Stimulated activated CD4-positive, alpha-beta T cell treated with anti-CD3 and anti-CD28 coated beads, Interleukin-12 subunit alpha, Interleukin-12 subunit beta, amount 100 ng/mL, for 48 hours (primary cell): ENCODE data around the gene DAPP1.
"Not testable (repeated sequence)": the region's sequence is repeated elsewhere in the genome, so short reads cannot be mapped to it uniquely, and the experiment has no call there.

Experiments
- DNase-seq, 3 donors: peaks; one replicate each; pipeline ENCODE4 v3.0.0-alpha.2; 2020; ENCODE audit warnings: low read depth in 2 of 3, low spot score in 1 of 3

Gene DAPP1, protein sequence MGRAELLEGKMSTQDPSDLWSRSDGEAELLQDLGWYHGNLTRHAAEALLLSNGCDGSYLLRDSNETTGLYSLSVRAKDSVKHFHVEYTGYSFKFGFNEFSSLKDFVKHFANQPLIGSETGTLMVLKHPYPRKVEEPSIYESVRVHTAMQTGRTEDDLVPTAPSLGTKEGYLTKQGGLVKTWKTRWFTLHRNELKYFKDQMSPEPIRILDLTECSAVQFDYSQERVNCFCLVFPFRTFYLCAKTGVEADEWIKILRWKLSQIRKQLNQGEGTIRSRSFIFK

GRCh38 chr4:99816545-99817308, at the start of gene DAPP1:
Gene DAPP1, plus strand, starts transcription at chr4:99816827. Its CDS starts 87 bp downstream, at chr4:99816914.
- peak; percentile 59 to 76 (median 60) for DNase-seq

- DNase-seq = not testable (repeated sequence)
Measured at GRCh38 chr4:99770842-99771241, 45.8 kb upstream of the DAPP1 start.

DNA sequence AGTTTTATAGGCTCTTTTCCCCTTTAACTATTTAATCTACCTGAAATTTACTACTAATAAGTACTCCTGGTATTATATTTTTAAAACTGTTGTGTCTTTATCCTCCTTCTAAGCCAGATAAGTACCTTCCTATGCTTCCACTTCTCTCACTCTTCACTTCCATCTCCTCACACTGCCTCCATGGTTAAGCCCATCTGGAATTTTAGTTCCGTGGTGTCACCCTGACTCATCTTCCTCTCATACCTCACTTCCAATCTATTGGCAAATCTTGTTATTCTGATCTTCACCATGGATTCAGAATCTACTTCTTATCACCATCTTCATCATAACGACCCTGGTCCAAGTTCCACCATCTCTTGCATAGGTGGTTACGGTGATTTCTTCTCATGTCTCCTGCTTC, 32.7 kb upstream of the DAPP1 start:
- no peak for DNase-seq

DNA sequence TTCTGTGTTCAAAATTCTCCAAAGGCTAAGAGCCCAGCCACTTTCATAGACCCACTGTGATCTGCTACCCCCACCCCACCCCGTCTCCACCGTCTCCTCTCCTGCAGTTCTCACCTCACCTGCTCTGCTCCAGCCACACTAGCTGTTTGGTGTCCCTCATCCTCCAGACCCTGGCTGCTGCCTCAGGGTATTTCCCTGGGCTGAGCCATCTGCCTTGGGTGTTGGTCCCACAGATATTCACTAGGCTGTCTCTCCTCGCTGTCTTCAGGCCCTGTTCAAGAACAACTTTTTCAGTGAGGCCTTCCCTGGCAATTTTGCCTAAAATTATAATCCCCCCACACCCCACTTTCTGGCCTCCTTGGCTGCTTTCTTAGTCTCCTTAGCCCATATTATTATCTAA, 31.8 kb upstream of the DAPP1 start:
- no peak for DNase-seq

GRCh38 chr4:99790796-99791617, 25.6 kb upstream of the DAPP1 start:
- DNase-seq = no peak

GRCh38 chr4:99800332-99801004, 16.2 kb upstream of the DAPP1 start:
- DNase-seq = no peak

DNA sequence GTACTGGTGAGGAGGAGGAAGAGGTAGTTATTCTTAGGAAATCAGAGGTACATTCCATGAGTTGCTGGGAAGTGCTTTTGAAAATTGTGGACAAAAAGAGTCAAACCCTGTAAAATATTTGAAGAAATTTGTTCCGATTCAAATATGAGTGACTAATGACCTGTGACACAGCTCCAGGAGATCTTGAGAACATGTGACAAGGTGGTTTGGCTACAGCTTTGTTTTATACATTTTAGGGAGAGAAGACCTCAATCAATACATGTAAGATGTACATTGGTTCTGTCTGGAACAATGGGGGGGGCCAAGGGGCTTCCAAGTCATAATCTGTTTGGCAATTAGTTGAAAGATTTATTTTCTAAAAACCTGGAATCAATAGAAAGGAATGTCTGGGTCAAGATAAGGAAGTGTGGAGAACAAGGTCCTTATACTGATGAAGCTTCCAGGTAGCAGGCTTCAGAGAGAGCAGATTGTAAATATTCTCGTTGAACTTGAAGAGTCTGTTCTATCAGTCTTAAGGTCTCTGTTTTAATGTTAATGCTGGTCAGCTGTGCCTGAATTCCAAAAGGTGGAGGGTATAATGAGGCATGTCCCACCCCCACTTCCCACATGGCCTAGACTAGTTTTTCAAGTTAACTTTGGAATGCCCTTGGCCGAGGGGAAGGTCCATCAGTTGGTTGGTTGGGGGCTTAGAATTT, 15.5 kb upstream of the DAPP1 start:
- DNase-seq = no peak

DNA sequence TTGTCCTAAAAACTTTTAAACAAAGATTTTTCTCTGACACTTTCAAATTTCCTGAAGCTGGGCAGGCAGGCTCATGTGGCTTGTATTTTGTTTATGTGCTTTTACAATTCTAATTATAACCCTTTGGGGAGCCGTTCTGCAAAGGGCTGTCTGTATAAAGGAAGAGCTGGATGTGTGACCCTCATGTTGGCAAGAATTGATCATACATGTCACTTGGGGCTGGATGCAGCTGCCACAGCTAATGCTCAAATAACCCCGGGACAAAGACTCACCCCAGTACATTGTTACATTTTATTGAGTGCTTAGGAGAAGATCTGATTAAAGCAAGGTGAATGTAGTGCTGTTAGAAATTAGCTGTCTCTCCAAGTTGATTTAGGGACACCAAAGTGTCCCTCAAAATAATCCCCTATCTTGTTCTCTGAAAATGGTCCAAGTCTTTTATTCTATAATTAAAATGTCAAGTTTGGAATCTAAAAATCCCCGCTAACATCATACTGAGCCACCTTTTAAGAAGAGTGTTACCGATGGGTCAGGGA, 13.0 kb upstream of the DAPP1 start:
- no peak for DNase-seq

DNA sequence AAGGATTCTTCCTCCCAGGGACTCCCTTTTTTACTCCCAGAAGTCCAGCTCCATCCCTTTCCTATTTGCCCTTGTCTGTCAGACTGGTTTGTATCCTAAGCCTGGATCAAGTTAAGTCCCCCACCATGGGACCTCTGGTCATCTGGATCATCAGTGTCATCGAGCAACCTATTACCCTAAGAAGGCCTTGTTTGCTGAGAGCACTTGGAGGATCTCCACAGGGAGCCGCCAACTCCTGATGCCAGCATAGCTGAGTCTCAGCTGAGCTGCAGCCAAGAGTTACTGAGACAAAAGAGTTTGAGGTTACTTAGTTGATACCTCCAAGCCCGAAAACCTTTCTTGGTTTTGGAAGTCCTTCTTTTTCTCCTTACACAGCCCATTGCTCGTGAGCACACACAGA, 10.1 kb upstream of the DAPP1 start:
- no peak for DNase-seq

- DNase-seq = no peak
Measured at GRCh38 chr4:99807666-99808065, 9.0 kb upstream of the DAPP1 start.

DNA sequence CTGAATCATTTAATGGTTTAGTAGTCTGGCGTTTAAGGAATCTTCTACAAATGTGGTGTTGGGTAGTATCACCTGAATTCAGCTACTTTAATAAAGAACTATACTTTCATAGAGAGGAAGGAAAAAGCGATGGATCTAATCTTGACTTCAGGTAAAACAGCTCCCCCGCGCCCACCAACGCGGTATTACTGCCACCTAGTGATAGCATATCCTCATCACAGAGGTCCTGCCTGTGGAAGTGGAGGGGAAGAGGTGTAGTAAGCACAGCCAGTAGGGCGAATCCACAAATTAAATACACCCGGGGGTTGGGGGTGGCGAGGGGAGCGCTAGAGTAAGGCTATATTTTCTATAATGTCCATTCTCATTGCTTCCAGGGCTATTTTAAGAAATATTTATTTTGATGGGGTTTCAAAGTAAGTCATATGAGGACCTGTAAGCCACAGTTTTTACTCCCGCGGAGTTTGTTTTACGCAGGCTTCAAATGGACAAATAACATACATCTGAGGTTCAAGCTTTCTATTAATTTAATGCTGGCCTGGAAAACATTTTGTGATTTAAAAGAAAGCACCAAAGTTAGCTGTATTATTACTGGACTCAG, 8.3 kb upstream of the DAPP1 start:
- DNase-seq = peak; percentile 58 to 78 (median 60)

- DNase-seq = no peak
Measured at GRCh38 chr4:99809326-99809725, 7.3 kb upstream of the DAPP1 start.

GRCh38 chr4:99810536-99810935, 6.1 kb upstream of the DAPP1 start:
- DNase-seq = no peak

DNA sequence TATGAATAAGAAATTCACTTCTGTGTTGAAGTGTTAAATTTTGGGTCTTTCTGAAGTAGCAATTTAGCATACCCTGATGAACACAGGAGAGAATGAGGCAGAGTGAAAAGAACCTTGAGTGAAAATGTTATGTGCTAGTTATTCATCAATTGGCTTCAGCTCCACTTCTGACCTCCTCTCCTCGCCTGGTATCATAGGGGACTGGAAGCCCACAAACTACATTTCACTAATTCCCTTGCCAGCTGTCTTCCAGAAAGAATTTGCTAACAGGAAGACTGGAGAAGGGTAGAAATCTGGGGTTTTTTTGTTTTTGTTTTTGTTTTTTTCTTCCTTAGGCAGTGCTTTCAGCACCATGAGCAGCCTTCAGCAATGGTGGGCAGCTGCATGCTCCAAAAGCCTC, 5.5 kb upstream of the DAPP1 start:
- no peak for DNase-seq

DNA sequence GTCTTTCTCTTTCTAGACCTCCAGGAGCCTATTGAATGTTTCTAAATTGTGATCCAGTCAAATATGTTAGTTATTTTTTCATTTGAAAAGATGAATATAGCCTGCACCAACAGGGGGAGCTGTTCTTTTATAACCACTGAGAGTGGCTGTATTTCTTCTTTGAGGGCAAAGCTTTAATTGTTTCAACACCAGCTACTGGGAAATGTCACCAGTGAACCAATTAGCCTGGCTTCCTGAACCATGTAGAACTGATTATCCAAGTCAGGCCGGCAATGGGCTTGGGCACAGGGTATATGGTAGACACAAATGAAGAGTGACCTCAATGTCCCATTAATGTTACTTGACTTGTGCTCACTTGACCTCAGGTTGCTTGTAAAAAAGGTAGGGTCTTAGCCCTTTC, 4.8 kb upstream of the DAPP1 start:
- peak in 2 of 3 donors; percentile 32 to 79 for DNase-seq

GRCh38 chr4:99815597-99816011, 1.0 kb upstream of the DAPP1 start:
- no peak for DNase-seq

GRCh38 chr4:99817309-99817890, 773 bp downstream of the DAPP1 start:
- DNase-seq = no peak

GRCh38 chr4:99818661-99819060, 2.0 kb downstream of the DAPP1 start:
- no peak for DNase-seq

- no peak for DNase-seq
Measured at GRCh38 chr4:99821918-99822503, 5.4 kb downstream of the DAPP1 start.
